GM23338 (cell line): ENCODE measurements around the gene DMBX1. TPM values are rescaled to one million over a fixed set of nuclear protein-coding genes. Genes with fewer than 3 reads are reported as not detected.

Experiments
- EZH2 ChIP-seq: fragments of 200-600 bp; sonication (generic); IDR thresholded peaks from one replicate; pipeline ENCODE4 v1.8.0; 2017; ENCODE audit warnings: antibody characterized with exemption, mild to moderate bottlenecking, low read depth; ENCODE audit not compliant: unreplicated experiment
- EZH2phosphoT487 ChIP-seq: fragments of 200-600 bp; sonication (generic); IDR thresholded peaks from one replicate; pipeline ENCODE4 v1.8.1; 2018; ENCODE audit warnings: antibody characterized with exemption; ENCODE audit not compliant: unreplicated experiment
- JUNB ChIP-seq: IDR thresholded peaks from one replicate; pipeline ENCODE4 v1.6.1; 2016; ENCODE audit warnings: antibody characterized with exemption; ENCODE audit not compliant: unreplicated experiment
- NANOG ChIP-seq: IDR thresholded peaks from 2 replicates; pipeline ENCODE4 v1.6.1; 2016; ENCODE audit warnings: antibody characterized with exemption, borderline replicate concordance
- POLR2AphosphoS5 ChIP-seq: IDR thresholded peaks from 2 replicates; pipeline ENCODE4 v1.6.1; 2016; ENCODE audit warnings: antibody characterized with exemption, low read depth
- REST ChIP-seq: IDR thresholded peaks from one replicate; pipeline ENCODE4 v1.6.1; 2018; ENCODE audit warnings: antibody characterized with exemption; ENCODE audit not compliant: unreplicated experiment
- ZNF114 ChIP-seq: fragments of 250-450 bp; sonication (Bioruptor Pico); IDR thresholded peaks from 2 replicates; pipeline ENCODE4 v1.5.0; 2020; ENCODE audit warnings: mild to moderate bottlenecking, moderate library complexity
- ZNF331 ChIP-seq: fragments of 250-450 bp; sonication (Bioruptor Pico); IDR thresholded peaks from 2 replicates; pipeline ENCODE4 v1.5.0; 2020; ENCODE audit warnings: low read depth, mild to moderate bottlenecking, moderate library complexity
- ZNF462 ChIP-seq: fragments of 250-450 bp; sonication (Bioruptor Pico); IDR thresholded peaks from 2 replicates; pipeline ENCODE4 v1.5.0; 2020; ENCODE audit warnings: mild to moderate bottlenecking, moderate library complexity
- polyA plus RNA-seq: library from polyadenylated mRNA; unstranded; fragments of >200 nt; fragmentation: Nextera tagmentation; extraction: Ambion mirVana; gene quantifications from 2 replicates; pipeline ENCODE4 v1.2.1, GENCODE V29; 2016
- total RNA-seq: library from RNA; depleted of rRNA; stranded (reverse); fragments of >200 nt; shearing (Covaris generic); gene quantifications from 2 replicates; pipeline ENCODE4 v1.2.3, GENCODE V29; 2014

The DMBX1 gene
- total and polyA plus RNA-seq, 2 experiments from 2014 or later, result 0.11 TPM; not detected in 1

- no peak for TF ChIP-seq ZNF462 (CRISPR knock-in tag)
- TF ChIP-seq REST, result no peak
- TF ChIP-seq ZNF331 (CRISPR knock-in tag), result no peak
- TF ChIP-seq POLR2AphosphoS5, result no peak
- no peak for TF ChIP-seq JUNB
- no peak for TF ChIP-seq ZNF114 (CRISPR knock-in tag)
- TF ChIP-seq NANOG, result no peak
- peak; percentile 98 for TF ChIP-seq EZH2
- TF ChIP-seq EZH2phosphoT487, result peak; percentile 99
These were observed 433 bp upstream of the DMBX1 start (continued) for GRCh38 chr1:46489169-46489637.
